ENCODE results near the gene ARID3C.

GRCh38 chr9:34651321-34651720 is 22.5 kb upstream of the ARID3C start:
- no peak for TF ChIP-seq ZFP36 (IDR thresholded peaks at IDR 0.05; ENCODE audit: borderline replicate concordance, partially characterized antibody)
- TF ChIP-seq CHD2 (IDR thresholded peaks at IDR 0.05; ENCODE audit: low read length, partially characterized antibody), result no peak

All from A549 (cell line).